Smooth muscle cell (in vitro differentiated cells): ENCODE data around the gene DIDO1. TPM values are rescaled to one million over a fixed set of nuclear protein-coding genes. Genes with fewer than 3 reads are reported as not detected.

Experiments
- DNase-seq: peaks from one replicate; lab custom pipeline; 2025; ENCODE audit not compliant: unreplicated experiment; lab: John Stamatoyannopoulos, UW
- H2AFZ ChIP-seq: fragments of 200-600 bp; sonication (generic); 2 replicates; pipeline ENCODE4 v1.6.0; 2016; ENCODE audit warnings: antibody characterized with exemption, low read depth, mild to moderate bottlenecking
- H3F3A ChIP-seq: fragments of 200-600 bp; sonication (generic); 2 replicates; pipeline ENCODE4 v1.6.0; 2017; ENCODE audit warnings: antibody characterized with exemption, low read depth
- H3K27ac ChIP-seq: fragments of 200-600 bp; sonication (generic); 2 replicates; pipeline ENCODE4 v1.5.1; 2016; ENCODE audit warnings: low read depth, mild to moderate bottlenecking
- H3K27me3 ChIP-seq: fragments of 200-600 bp; sonication (generic); 2 replicates; pipeline ENCODE4 v1.6.1; 2016; ENCODE audit warnings: low read depth, mild to moderate bottlenecking
- H3K36me3 ChIP-seq: fragments of 200-600 bp; sonication (generic); 2 replicates; pipeline ENCODE4 v1.5.1; 2016; ENCODE audit warnings: low read depth
- H3K4me1 ChIP-seq: fragments of 200-600 bp; sonication (generic); 2 replicates; pipeline ENCODE4 v1.5.1; 2016; ENCODE audit warnings: low read depth
- H3K4me2 ChIP-seq: fragments of 200-600 bp; sonication (generic); 2 replicates; pipeline ENCODE4 v1.6.0; 2016; ENCODE audit warnings: mild to moderate bottlenecking
- H3K4me3 ChIP-seq: fragments of 200-600 bp; sonication (generic); 2 replicates; pipeline ENCODE4 v1.5.1; 2016; ENCODE audit warnings: mild to moderate bottlenecking
- H3K79me2 ChIP-seq: fragments of 200-600 bp; sonication (generic); 2 replicates; pipeline ENCODE4 v1.6.0; 2016; ENCODE audit warnings: low read depth, mild to moderate bottlenecking
- H3K9ac ChIP-seq: fragments of 200-600 bp; sonication (generic); 2 replicates; pipeline ENCODE4 v1.6.0; 2016; ENCODE audit warnings: low read depth
- H3K9me3 ChIP-seq: fragments of 200-600 bp; sonication (generic); replicated peaks from 2 replicates; pipeline ENCODE4 v1.5.1; 2016; ENCODE audit warnings: low read depth
- H4K20me1 ChIP-seq: fragments of 200-600 bp; sonication (generic); 2 replicates; pipeline ENCODE4 v1.6.0; 2016; ENCODE audit warnings: low read depth
- WGBS: methylation state at CpG from one replicate; pipeline ENCODE4 v1.1.7; 2016; ENCODE audit warnings: low lambda C conversion rate; 5-methylcytosine and 5-hydroxymethylcytosine counted together
- polyA plus RNA-seq: library from polyadenylated mRNA; unstranded; fragments of >200 nt; fragmentation: Nextera tagmentation; extraction: Ambion mirVana; gene quantifications from 2 replicates; pipeline ENCODE4 v1.2.1, GENCODE V29; 2016
- total RNA-seq: library from RNA; depleted of rRNA; stranded (reverse); fragments of >200 nt; gene quantifications from 2 replicates; pipeline ENCODE4 v1.2.3, GENCODE V29; 2014
- TF ChIP-seq, protein P1 (sequence below): fragments of 200-600 bp; sonication (generic); IDR thresholded peaks from 2 replicates; pipeline ENCODE4 v1.5.1; 2017; ENCODE audit warnings: borderline replicate concordance, mild to moderate bottlenecking, antibody characterized with exemption; ENCODE audit not compliant: insufficient read depth, poor library complexity, severe bottlenecking

DIDO1 gene
- total and polyA plus RNA-seq, 2 experiments from 2014 or later = 16.0 to 25.8 TPM

- Histone ChIP-seq H3K4me1 (peaks cover 20% of the 10 kb centered on the region), H3F3A (peaks cover 10% of the 10 kb centered on the region), H3K4me3 (no peak overlapping the region), H3K4me2 (no peak overlapping the region), H3K27me3 (no peaks in the 10 kb centered on the region), H3K27ac (no peak overlapping the region), H3K36me3 (peaks cover 5% of the 10 kb centered on the region), H3K79me2 (peaks cover 4% of the 10 kb centered on the region), H3K9ac (no peak overlapping the region), H2AFZ (no peak overlapping the region), H3K9me3 (no peaks in the 10 kb centered on the region), H4K20me1 (peaks cover 36% of the 10 kb centered on the region)
- WGBS = 89% methylated on average over 11 of the region's 11 CpGs
- TF ChIP-seq, protein P1, sequence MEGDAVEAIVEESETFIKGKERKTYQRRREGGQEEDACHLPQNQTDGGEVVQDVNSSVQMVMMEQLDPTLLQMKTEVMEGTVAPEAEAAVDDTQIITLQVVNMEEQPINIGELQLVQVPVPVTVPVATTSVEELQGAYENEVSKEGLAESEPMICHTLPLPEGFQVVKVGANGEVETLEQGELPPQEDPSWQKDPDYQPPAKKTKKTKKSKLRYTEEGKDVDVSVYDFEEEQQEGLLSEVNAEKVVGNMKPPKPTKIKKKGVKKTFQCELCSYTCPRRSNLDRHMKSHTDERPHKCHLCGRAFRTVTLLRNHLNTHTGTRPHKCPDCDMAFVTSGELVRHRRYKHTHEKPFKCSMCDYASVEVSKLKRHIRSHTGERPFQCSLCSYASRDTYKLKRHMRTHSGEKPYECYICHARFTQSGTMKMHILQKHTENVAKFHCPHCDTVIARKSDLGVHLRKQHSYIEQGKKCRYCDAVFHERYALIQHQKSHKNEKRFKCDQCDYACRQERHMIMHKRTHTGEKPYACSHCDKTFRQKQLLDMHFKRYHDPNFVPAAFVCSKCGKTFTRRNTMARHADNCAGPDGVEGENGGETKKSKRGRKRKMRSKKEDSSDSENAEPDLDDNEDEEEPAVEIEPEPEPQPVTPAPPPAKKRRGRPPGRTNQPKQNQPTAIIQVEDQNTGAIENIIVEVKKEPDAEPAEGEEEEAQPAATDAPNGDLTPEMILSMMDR = no peak
- DNase-seq = no peak
Measured at GRCh38 chr20:62897666-62898065, 28.6 kb downstream of the DIDO1 start.

GRCh38 chr20:62896526-62896925 is 29.8 kb downstream of the DIDO1 start:
- H3K4me2 ChIP-seq = no peak overlapping the region
- TF ChIP-seq, protein P1 = no peak
- no peak overlapping the region for H3K9ac ChIP-seq
- no peak overlapping the region for H3K4me3 ChIP-seq
- peaks cover 39% of the 10 kb centered on the region for H4K20me1 ChIP-seq
- H3K4me1 ChIP-seq = peaks cover 20% of the 10 kb centered on the region
- 95% methylated on average over 16 of the region's 16 CpGs for WGBS
- no peaks in the 10 kb centered on the region for H3K27me3 ChIP-seq
- H2AFZ ChIP-seq = no peak overlapping the region
- no peak for DNase-seq
- H3F3A ChIP-seq = peaks cover 5% of the 10 kb centered on the region
- H3K36me3 ChIP-seq = peaks cover 10% of the 10 kb centered on the region
- no peaks in the 10 kb centered on the region for H3K9me3 ChIP-seq
- no peak overlapping the region for H3K27ac ChIP-seq
- peaks cover 11% of the 10 kb centered on the region for H3K79me2 ChIP-seq

DNA sequence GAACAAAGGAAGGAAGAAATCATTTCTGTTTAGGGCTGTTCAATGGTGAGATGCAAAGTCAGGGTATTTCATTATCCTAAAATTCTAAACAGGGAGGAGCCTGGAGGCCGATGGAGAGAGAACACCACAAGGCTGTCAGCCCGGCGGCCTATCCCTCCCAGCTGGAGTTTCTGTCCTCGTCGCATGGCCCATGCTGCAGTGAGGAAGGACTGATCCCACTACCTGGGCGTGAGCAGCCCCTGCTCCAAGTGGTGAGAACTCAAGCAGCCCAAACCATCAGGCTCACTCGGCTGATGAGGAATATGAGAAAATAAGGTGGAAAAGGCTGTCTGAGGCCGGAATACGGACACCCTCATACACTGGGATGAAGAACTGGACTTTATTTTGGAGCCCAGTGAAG is 30.8 kb downstream of the DIDO1 start:
- H3K9ac ChIP-seq = no peak overlapping the region
- no peak overlapping the region for H2AFZ ChIP-seq
- TF ChIP-seq, protein P1 = no peak
- H4K20me1 ChIP-seq = peaks cover 31% of the 10 kb centered on the region
- no peak overlapping the region for H3K27ac ChIP-seq
- peaks cover 18% of the 10 kb centered on the region for H3K4me1 ChIP-seq
- no peak overlapping the region for H3K4me3 ChIP-seq
- H3K9me3 ChIP-seq = no peaks in the 10 kb centered on the region
- peaks cover 10% of the 10 kb centered on the region for H3K36me3 ChIP-seq
- DNase-seq = no peak
- H3K27me3 ChIP-seq = no peaks in the 10 kb centered on the region
- H3F3A ChIP-seq = no peaks in the 10 kb centered on the region
- H3K4me2 ChIP-seq = no peak overlapping the region
- H3K79me2 ChIP-seq = peaks cover 11% of the 10 kb centered on the region
- 96% methylated on average over 9 of the region's 9 CpGs for WGBS

- no peak overlapping the region for H3K4me2 ChIP-seq
- H3K4me1 ChIP-seq = peaks cover 7% of the 10 kb centered on the region
- no peaks in the 10 kb centered on the region for H3F3A ChIP-seq
- no peak overlapping the region for H3K27ac ChIP-seq
- H3K36me3 ChIP-seq = peaks cover 10% of the 10 kb centered on the region
- peaks cover 21% of the 10 kb centered on the region for H4K20me1 ChIP-seq
- WGBS = 95% methylated on average over 14 of the region's 14 CpGs
- no peak overlapping the region for H3K9ac ChIP-seq
- no peak for DNase-seq
- H3K79me2 ChIP-seq = peaks cover 11% of the 10 kb centered on the region
- no peak overlapping the region for H2AFZ ChIP-seq
- H3K9me3 ChIP-seq = no peaks in the 10 kb centered on the region
- TF ChIP-seq, protein P1 = no peak
- H3K27me3 ChIP-seq = no peaks in the 10 kb centered on the region
- H3K4me3 ChIP-seq = no peak overlapping the region
Measured at GRCh38 chr20:62894261-62894660, 32.0 kb downstream of the DIDO1 start.
